NOMO-1 (cell line): ENCODE results near the gene OR10AD1.

Experiments used
- DNase-seq, 2 experiments: peaks; one replicate each; lab custom pipeline; 2025; ENCODE audit not compliant: unreplicated experiment in 2 of 2; lab: John Stamatoyannopoulos, UW

OR10AD1 gene

GRCh38 chr12:48193623-48194022 lies 9.5 kb downstream of the OR10AD1 start:
- DNase-seq: no peak

DNA sequence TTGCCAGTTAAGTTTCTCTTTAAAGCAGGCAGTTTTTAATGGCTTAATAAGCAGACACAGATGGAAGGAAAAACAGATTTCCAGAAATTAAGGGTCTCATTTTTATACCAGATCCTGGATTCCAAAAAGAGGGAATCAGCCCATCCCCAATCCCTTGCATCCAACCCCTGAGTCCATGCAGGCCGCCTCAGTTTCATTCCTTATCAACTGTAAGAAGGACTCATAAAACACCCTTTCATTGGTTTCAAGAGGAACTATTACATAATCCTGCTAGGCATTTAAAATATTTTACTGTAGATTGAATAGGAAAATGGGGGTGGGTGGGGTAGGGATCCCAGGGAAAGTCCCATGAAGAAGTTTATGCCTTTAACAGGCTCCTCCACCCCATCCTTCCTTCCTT lies 10.2 kb downstream of the OR10AD1 start:
- DNase-seq: no peak

DNA sequence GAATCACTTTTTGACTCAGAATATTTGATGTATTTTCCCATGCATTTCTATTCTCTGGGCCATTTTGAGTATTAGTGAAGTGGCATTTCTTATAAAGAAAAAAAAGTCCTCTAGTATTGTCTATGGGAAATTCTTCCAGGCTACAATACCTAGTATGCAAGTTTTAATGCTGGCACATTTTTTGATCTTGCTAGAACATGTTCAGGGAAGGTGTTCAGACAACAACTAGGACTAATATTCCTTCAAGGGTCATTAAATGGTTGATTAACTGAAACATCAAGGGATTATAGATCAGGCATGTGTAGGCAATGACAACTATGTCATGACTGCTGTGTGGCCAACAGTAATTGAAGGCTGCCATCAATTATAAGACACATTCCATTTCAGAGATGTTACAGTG lies 12.0 kb downstream of the OR10AD1 start:
- no peak for DNase-seq

GRCh38 chr12:48189331-48190125 lies 13.6 kb downstream of the OR10AD1 start:
- peak in 1 of 2 experiments; percentile 50 for DNase-seq

GRCh38 chr12:48187916-48188695 lies 15.0 kb downstream of the OR10AD1 start:
- no peak for DNase-seq

DNA sequence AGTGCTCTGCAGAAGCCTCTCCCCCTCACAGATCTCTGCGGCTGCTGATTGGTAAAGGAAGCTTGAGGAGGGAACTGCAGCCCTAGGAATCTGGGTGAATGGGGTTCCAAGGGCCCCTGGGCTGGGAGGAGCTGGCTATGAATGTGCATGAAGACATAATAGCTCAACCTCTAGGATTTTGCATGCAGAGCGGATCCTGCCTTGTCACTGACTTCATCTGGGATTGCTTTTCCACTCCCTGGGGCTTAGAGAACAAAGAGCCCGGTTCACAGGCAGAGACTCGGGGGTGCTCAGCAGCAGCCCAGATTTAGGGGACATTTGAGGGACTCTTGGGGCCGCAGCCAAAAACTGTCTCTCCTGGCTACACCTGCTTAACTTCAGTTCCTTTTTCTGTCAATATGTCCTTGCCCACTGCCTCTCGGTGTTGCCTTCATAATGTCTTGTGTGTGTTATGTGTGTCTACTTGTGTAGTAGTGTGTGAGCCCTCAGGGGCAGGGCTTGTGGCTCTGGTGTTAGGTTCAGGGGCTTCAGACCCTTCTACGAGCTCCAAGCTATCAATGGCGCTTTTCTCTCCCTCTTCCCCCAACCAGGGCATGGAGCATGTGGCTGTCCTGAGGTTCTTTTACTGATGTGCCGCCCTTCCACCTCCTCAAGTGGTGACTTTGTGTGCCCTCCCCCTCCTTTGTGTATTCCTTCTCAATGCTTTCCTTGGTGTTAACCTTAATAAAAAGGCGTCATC lies 17.7 kb downstream of the OR10AD1 start:
- no peak for DNase-seq

- no peak for DNase-seq
These were observed 18.6 kb downstream of the OR10AD1 start for GRCh38 chr12:48184549-48184922.

DNA sequence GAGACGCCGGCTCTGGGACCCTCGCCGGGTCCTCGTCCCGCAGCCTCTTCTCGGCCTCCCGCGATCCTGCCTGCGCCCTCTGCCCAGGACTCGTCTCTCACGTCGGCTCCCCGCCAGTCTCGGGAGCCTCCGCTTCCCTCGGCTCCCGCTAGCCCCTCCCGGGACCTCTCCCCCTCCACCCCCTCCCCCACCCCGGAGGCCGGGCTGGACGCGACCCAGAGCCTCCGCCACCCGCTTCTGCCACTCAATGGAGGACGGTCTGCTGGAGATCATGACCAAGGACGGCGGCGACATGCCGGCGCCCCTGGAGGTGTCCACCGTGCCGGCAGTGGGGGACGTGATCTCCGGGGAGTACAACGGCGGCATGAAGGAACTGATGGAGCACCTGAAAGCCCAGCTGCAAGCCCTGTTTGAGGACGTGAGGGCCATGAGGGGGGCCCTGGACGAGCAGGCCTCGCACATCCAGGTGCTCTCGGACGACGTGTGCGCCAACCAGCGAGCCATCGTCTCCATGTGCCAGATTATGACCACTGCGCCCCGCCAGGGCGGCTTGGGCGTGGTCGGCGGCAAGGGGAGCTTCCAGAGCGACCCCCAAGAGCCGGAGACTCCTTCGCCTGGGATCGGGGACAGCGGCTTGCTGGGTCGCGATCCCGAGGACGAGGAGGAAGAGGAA lies 19.1 kb downstream of the OR10AD1 start:
- no peak for DNase-seq

GRCh38 chr12:48183091-48183875 lies 19.8 kb downstream of the OR10AD1 start, which contains the start of gene CCDC184:
TSS of gene CCDC184 (plus strand) at chr12:48183644. CDS start at chr12:48184123, 479 bp downstream.
- DNase-seq: peak; percentile 18 to 30

DNA sequence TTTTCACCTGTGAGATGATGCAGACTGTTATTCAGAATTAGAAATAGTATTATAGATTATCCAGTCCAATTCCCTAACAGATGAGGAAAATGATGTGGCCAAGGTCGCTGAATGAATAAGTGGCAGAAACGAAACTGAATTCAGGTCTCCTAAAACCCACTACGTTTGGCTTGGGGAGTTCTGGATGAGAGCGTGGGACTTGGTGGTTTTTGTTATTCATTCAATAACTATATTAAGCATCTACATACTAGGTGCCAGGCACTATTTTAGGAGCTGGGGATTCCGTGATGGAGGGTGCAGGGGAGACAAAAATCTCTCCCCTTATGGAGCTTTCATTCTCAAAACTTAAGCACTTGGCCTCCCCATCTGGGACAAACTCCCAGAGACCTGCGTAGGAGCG lies 20.5 kb downstream of the OR10AD1 start:
- no peak for DNase-seq

DNA sequence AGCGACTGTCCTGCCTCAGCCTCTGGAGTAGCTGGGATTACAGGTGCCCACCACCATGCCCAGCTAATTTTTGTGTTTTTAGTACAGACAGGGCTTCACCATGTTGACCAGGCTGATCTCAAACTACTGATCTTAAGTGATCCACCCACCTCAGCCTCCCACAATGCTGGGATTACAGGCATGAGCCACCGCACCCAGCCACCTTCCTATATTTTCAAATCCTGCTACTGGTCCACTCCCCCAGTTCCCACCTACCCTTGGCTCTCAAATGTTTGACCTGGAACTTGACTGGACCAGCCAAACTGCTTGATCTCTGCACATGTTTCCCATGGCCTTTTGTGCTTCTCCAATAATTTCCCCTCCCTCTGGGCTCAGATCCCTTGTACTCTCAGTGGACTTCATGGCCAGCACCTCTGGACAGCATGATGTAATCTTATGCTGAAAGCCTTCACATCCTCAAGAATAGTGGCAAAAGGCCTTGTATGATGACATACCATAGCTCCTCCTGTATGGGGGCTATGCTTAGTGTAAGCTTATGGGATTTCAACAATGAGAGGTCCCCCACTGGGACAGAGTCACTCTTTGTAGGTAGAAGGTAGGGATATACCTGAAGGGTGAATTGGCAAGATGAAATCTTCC lies 22.1 kb downstream of the OR10AD1 start:
- DNase-seq: no peak

DNA sequence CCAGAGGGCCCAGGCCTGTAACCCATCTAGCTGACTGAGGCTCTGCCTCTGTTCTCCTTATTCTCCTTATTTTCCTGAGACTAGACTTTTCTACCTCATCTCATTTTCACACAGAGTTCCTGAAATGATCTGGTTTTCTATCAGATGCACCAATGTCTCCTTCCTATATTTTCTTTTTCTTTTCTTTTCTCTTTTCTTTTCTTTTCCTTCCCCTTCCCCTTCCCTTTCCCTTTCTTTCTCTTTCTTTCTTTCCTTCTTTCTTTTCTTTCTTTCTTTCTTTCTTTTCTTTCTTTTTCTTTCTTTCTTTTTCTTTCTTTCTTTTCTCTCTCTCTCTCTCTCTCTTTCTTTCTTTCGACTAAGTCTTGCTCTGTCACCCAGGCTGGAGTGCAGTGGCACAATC lies 22.7 kb downstream of the OR10AD1 start:
- no peak for DNase-seq

DNA sequence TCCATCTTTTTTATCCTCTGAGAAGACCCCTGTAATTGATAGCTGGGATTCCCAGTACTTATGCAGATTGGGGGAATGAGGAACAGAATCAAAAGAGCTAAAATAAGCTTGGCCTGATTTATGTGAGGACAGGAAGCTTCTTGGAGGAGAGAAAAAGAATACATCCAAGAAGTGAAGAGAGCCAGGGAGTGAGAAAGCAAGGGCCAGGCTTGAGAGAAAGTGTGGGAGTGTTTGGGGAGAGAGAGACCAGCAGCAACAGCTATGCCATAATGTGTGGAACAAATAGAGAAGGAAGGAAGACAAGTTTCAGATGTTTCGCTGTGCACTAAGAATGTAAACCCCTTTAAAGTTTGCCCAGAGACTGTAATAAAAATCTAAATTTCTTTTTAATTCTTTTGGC lies 23.6 kb downstream of the OR10AD1 start:
- DNase-seq: no peak

GRCh38 chr12:48177982-48178381 lies 25.1 kb downstream of the OR10AD1 start:
- no peak for DNase-seq

- DNase-seq: no peak
These were observed 26.7 kb downstream of the OR10AD1 start for GRCh38 chr12:48176417-48176751.

DNA sequence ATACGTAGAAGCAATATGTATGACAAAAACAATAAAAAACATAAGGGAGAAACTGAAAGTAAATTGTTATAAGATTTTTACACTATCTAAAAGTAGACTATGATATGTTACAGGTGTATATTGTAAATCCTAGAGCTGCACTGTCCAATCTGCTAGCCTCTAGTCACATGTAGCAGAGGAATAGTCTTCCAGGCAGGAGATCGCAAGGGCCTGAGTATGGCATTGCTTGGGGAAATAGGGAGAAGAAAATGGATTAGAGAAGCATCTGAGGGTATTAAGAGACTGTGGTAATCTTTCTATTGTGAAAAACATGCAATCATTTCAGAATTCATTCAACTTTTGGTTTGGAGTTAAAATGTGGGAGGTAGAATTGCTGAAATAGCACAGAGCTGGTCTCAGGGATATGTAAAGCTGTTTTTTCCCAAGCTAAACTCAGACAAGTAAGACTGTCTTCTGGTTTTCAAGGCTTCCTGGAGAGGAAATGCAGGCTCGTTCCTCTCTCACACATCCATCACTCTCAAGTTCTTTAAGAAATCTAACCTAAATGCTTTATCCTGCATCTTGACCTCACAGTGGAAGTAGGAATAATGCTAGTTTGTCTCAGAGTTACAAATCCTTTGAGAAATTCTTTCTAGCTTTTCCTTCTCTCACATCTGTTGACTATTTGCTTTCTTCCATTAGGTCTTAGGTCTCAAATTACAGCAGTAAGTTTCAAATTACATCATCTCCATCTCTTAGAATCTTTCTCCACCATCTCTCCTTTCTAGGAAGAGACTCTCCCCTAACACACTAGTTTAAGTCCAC lies 27.3 kb downstream of the OR10AD1 start:
- no peak for DNase-seq

GRCh38 chr12:48169011-48169410 lies 34.1 kb downstream of the OR10AD1 start:
- no peak for DNase-seq

DNA sequence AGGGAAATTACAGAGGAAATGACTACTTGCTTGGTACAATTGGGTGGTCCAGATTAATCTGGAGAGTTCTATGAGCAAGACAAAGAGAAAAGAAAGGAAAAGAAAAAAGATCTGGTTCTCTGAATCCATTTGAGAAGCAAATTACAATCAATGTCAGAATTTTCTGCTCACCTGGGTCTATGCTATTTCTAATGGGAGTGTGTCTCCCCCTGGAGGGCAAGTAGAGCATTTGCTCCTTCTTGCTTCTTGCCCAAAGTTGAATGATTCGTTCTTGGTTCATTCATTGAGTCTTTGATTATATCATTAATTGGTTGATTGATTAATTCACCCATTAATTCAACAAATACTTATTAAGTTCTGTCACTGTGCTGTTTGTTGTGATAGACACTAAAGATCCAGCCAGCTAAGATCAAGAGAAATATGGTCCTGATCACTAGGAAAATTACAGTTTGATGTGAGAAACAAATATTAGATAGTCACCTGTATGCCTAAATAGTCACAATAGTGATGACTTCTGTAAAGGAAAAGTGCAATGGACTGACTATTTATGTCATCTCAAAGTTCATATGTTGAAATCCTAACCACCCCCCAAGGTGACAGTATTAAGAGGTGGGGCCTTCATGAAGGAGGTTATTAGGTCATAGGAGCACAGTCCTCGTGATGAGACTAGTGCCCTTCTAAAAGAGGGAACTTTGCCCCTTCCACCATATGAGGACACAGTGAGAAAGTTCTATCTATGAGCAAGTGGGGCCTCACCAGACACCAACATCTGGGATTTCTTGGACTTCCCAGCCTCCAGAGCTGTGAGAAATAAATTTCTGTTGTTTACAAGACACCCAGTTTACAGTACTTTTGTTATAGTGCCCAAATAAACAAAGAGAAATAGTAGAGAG lies 37.8 kb downstream of the OR10AD1 start:
- DNase-seq: peak; percentile 8 to 45
